Measurements from ENCODE around the gene ELP4.

DNA sequence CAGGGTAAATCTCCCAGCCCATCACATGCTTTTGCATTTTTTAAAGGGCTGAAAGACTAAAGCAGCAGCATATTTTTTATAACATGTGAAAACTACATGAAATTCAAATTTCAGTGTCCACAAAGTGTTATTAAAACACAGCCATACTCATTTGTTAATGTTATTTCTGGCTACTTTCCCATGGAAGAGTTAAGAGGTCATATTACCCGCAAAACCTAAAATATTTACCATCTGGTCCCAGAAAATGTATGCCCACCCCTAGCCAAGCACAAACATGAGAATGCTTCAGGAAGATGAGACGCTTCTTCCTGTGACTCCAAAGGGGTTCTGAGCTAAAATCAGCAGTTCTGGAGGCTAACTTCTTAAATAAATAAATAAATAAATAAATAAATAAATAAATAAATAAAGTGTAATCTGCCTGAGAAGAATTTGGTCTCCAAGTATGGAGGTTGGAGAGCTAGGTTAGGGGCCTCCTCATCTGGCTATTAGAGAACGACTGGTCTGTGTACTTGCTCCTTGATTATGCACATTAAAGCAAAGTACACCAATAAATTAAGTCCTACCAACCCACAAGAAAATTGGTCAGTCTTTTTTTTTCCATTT is 9.9 kb upstream of the ELP4 start:
- TF ChIP-seq EZH2 (IDR thresholded peaks at IDR 0.05; ENCODE audit: borderline replicate concordance, low read length): no peak
- TF ChIP-seq, protein P1, sequence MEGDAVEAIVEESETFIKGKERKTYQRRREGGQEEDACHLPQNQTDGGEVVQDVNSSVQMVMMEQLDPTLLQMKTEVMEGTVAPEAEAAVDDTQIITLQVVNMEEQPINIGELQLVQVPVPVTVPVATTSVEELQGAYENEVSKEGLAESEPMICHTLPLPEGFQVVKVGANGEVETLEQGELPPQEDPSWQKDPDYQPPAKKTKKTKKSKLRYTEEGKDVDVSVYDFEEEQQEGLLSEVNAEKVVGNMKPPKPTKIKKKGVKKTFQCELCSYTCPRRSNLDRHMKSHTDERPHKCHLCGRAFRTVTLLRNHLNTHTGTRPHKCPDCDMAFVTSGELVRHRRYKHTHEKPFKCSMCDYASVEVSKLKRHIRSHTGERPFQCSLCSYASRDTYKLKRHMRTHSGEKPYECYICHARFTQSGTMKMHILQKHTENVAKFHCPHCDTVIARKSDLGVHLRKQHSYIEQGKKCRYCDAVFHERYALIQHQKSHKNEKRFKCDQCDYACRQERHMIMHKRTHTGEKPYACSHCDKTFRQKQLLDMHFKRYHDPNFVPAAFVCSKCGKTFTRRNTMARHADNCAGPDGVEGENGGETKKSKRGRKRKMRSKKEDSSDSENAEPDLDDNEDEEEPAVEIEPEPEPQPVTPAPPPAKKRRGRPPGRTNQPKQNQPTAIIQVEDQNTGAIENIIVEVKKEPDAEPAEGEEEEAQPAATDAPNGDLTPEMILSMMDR (IDR thresholded peaks at IDR 0.05; ENCODE audit: low read length): no peak
